H1 (cell line): Measurements from ENCODE around the gene MAGIX. TPM values are rescaled to one million over a fixed set of nuclear protein-coding genes. Genes with fewer than 3 reads are reported as not detected.

Experiments
- CTCF ChIA-PET: fragments of 300-600 bp; sonication (Branson Sonifier 250); formaldehyde crosslinking; loops from one replicate; lab custom pipeline; 2021; ENCODE audit not compliant: partially characterized antibody; lab: Charles Lee
- POLR2A ChIA-PET: fragments of 300-600 bp; sonication (Branson Sonifier 250); formaldehyde crosslinking; loops from one replicate; lab custom pipeline; 2021; ENCODE audit warnings: inconsistent platforms; ENCODE audit not compliant: partially characterized antibody; lab: Charles Lee
- DNase-seq, 2 experiments: peaks; one replicate each; pipeline versions ENCODE4 v3.0.0 to v3.0.0-alpha.2; 2010 to 2022; ENCODE audit warnings: low spot score in 2 of 2, low read depth in 1 of 2, mixed read lengths in 1 of 2
- FAIRE-seq: peaks from 2 replicates; lab custom pipeline; 2011; peaks lifted over from hg19 to GRCh38; lab: Jason Lieb, UNC
- H2AFZ ChIP-seq: 2 replicates; pipeline ENCODE4 v1.8.1; 2012; ENCODE audit warnings: low read length, inconsistent platforms
- H2AK5ac ChIP-seq: 2 replicates; pipeline ENCODE4 v1.6.1; 2013; ENCODE audit warnings: low read depth, low read length
- H2BK120ac ChIP-seq: replicated peaks from 2 replicates; pipeline ENCODE3; 2013; ENCODE audit warnings: low read depth, low read length, inconsistent platforms
- H2BK12ac ChIP-seq: 2 replicates; pipeline ENCODE4 v1.6.1; 2013; ENCODE audit warnings: low read depth, low read length
- H2BK15ac ChIP-seq: 2 replicates; pipeline ENCODE4 v1.6.1; 2013; ENCODE audit warnings: low read length
- H2BK20ac ChIP-seq: 2 replicates; pipeline ENCODE4 v1.6.1; 2013; ENCODE audit warnings: low read length
- H2BK5ac ChIP-seq: 2 replicates; pipeline ENCODE4 v1.6.1; 2013; ENCODE audit warnings: low read depth, low read length
- H3K14ac ChIP-seq: 2 replicates; pipeline ENCODE4 v1.6.1; 2013; ENCODE audit warnings: inconsistent platforms; ENCODE audit not compliant: insufficient read length
- H3K18ac ChIP-seq: 2 replicates; pipeline ENCODE4 v1.6.1; 2013; ENCODE audit warnings: low read length; ENCODE audit errors: extremely low read depth
- H3K23ac ChIP-seq: 2 replicates; pipeline ENCODE4 v1.6.1; 2013; ENCODE audit warnings: inconsistent platforms; ENCODE audit not compliant: insufficient read length
- H3K23me2 ChIP-seq: 2 replicates; pipeline ENCODE4 v1.6.1; 2013; ENCODE audit warnings: low read depth, low read length
- H3K27ac ChIP-seq: 2 replicates; pipeline ENCODE4 v1.6.1; 2011; ENCODE audit warnings: low read depth, low read length, inconsistent platforms
- H3K27me3 ChIP-seq, 4 experiments: replicated peaks in 1 of 4; 1 replicate in 1 of 4; 2 replicates in 3 of 4; pipeline versions ENCODE4 v1.6.1 to v1.8.1; 2011 to 2013; ENCODE audit warnings: low read length in 3 of 4, mild to moderate bottlenecking in 3 of 4, inconsistent platforms in 2 of 4, mixed read lengths in 2 of 4, moderate library complexity in 1 of 4; ENCODE audit not compliant: control insufficient read depth in 3 of 4, insufficient read depth in 3 of 4; ENCODE audit errors: extremely low read depth in 1 of 4
- H3K36me3 ChIP-seq, 4 experiments: 2 replicates each; pipeline versions ENCODE4 v1.6.1 to v1.8.1; 2011 to 2013; ENCODE audit warnings: mild to moderate bottlenecking in 4 of 4, low read length in 3 of 4, moderate library complexity in 2 of 4, control low read depth in 1 of 4, inconsistent platforms in 1 of 4; ENCODE audit not compliant: insufficient read depth in 4 of 4, control insufficient read depth in 2 of 4
- H3K4ac ChIP-seq: replicated peaks from 2 replicates; pipeline ENCODE3; 2013; ENCODE audit warnings: low read length, low read depth, mixed read lengths, inconsistent platforms; ENCODE audit not compliant: insufficient read length
- H3K4me1 ChIP-seq, 4 experiments: replicated peaks in 1 of 4; 1 replicate in 1 of 4; 2 replicates in 3 of 4; pipeline versions ENCODE4 v1.6.1 to v1.8.1; 2011 to 2013; ENCODE audit warnings: low read length in 3 of 4, inconsistent platforms in 2 of 4, mixed read lengths in 1 of 4; ENCODE audit not compliant: insufficient read depth in 4 of 4, control insufficient read depth in 3 of 4
- H3K4me2 ChIP-seq, 2 experiments: 2 replicates each; pipeline versions ENCODE4 v1.6.1 to v1.8.1; 2011 to 2013; ENCODE audit warnings: low read depth in 2 of 2, low read length in 2 of 2, control low read depth in 1 of 2, inconsistent platforms in 1 of 2, mild to moderate bottlenecking in 1 of 2; ENCODE audit not compliant: insufficient read depth in 1 of 2
- H3K4me3 ChIP-seq, 4 experiments: fragments of 200-600, 300-600 bp in 1 of 4; sonication (generic), shearing (Covaris generic), sonication (Bioruptor Twin) in 1 of 4; 2 replicates each; pipeline versions ENCODE4 v1.5.1 to v1.8.1; 2011 to 2016; ENCODE audit warnings: low read length in 4 of 4, low read depth in 3 of 4, control low read depth in 2 of 4, inconsistent platforms in 2 of 4, mild to moderate bottlenecking in 2 of 4, mixed read lengths in 1 of 4, moderate library complexity in 1 of 4; ENCODE audit not compliant: insufficient read depth in 2 of 4; ENCODE audit errors: extremely low read depth in 1 of 4
- H3K56ac ChIP-seq: replicated peaks from 2 replicates; pipeline ENCODE3; 2013; ENCODE audit warnings: low read depth, mild to moderate bottlenecking, mixed read lengths, low read length, inconsistent platforms; ENCODE audit not compliant: insufficient read length
- H3K79me1 ChIP-seq: 2 replicates; pipeline ENCODE4 v1.6.1; 2013; ENCODE audit warnings: low read depth, low read length, control low read depth
- H3K79me2 ChIP-seq, 2 experiments: 2 replicates each; pipeline versions ENCODE4 v1.6.1 to v1.8.1; 2012 to 2013; ENCODE audit warnings: low read length in 2 of 2, mild to moderate bottlenecking in 2 of 2, inconsistent platforms in 1 of 2; ENCODE audit not compliant: insufficient read depth in 2 of 2, control insufficient read depth in 1 of 2
- H3K9ac ChIP-seq, 4 experiments: replicated peaks in 1 of 4; 1 replicate in 1 of 4; 2 replicates in 3 of 4; pipeline versions ENCODE4 v1.6.1 to v1.8.1; 2011 to 2013; ENCODE audit warnings: low read depth in 3 of 4, low read length in 3 of 4, control low read depth in 2 of 4, mild to moderate bottlenecking in 2 of 4, moderate library complexity in 2 of 4, inconsistent platforms in 1 of 4; ENCODE audit errors: extremely low read depth in 1 of 4
- H3K9me3 ChIP-seq, 2 experiments: 2 replicates each; pipeline versions ENCODE4 v1.6.1 to v1.8.1; 2012 to 2013; ENCODE audit warnings: mild to moderate bottlenecking in 2 of 2, moderate library complexity in 2 of 2, control low read depth in 1 of 2, inconsistent platforms in 1 of 2, low read depth in 1 of 2, low read length in 1 of 2, mixed read lengths in 1 of 2; ENCODE audit not compliant: insufficient read depth in 2 of 2
- H4K20me1 ChIP-seq, 2 experiments: replicated peaks in 1 of 2; 2 replicates each; pipeline versions ENCODE3 to v1.8.1; 2011 to 2013; ENCODE audit warnings: inconsistent platforms in 2 of 2, low read length in 2 of 2, mild to moderate bottlenecking in 1 of 2; ENCODE audit not compliant: insufficient read depth in 2 of 2, control insufficient read depth in 1 of 2
- H4K5ac ChIP-seq: 2 replicates; pipeline ENCODE4 v1.6.1; 2013; ENCODE audit warnings: low read length, low read depth, mixed read lengths, inconsistent platforms; ENCODE audit not compliant: insufficient read length
- H4K8ac ChIP-seq: 2 replicates; pipeline ENCODE4 v1.8.0; 2013; ENCODE audit warnings: mild to moderate bottlenecking, moderate library complexity, low read length, inconsistent platforms; ENCODE audit not compliant: insufficient read depth; ENCODE audit errors: extremely low read depth
- H4K91ac ChIP-seq: replicated peaks from 2 replicates; pipeline ENCODE3; 2013; ENCODE audit warnings: low read length, mixed read lengths, inconsistent platforms; ENCODE audit not compliant: insufficient read length
- JUN ChIP-seq: IDR thresholded peaks from 2 replicates; pipeline ENCODE4 v1.6.1; 2011; ENCODE audit warnings: low read depth, mild to moderate bottlenecking, improper control_type of control experiment, low read length
- SP2 ChIP-seq: IDR thresholded peaks from 2 replicates; pipeline ENCODE4 v1.6.1; 2012; ENCODE audit warnings: mild to moderate bottlenecking, low read length, inconsistent platforms
- YY1 ChIP-seq: IDR thresholded peaks from 2 replicates; pipeline ENCODE4 v1.6.1; 2011; ENCODE audit warnings: low read depth, mild to moderate bottlenecking, low read length
- WGBS, 2 experiments: shearing (Covaris generic) in 1 of 2; methylation state at CpG; one replicate each; pipeline versions ENCODE4 v1.1.6 to v1.1.7; 2013 to 2015; ENCODE audit warnings: low lambda C conversion rate in 2 of 2, mixed read lengths in 2 of 2, inconsistent platforms in 1 of 2, low coverage in 1 of 2, missing lambda C conversion rate in 1 of 2; ENCODE audit not compliant: insufficient replicate concordance in 2 of 2, insufficient coverage in 1 of 2, insufficient read length in 1 of 2; ENCODE audit errors: extremely low coverage in 1 of 2, missing lambda C conversion rate in 1 of 2; 5-methylcytosine and 5-hydroxymethylcytosine counted together
- polyA plus RNA-seq, 7 experiments: library from polyadenylated mRNA; depleted of rRNA in 3 of 7; stranded (reverse) in 5 of 7; unstranded in 2 of 7; fragments of >200 nt in 5 of 7; fragments of 200-250 nt in 2 of 7; gene quantifications; 1 replicate in 5 of 7; 2 replicates in 1 of 7; 4 replicates in 1 of 7; pipeline versions ENCODE4 v1.2.1 to v1.2.3, GENCODE V29; 2011 to 2013; ENCODE audit warnings: missing spikeins in 2 of 7, mixed read lengths in 2 of 7
- total RNA-seq: library from RNA; stranded (reverse); fragmentation: NEBNext Ultra II Directional; extraction: Animal tissue kit (Norgen Biotek cat#: 25700); gene quantifications from 2 replicates; pipeline ENCODE4 v1.2.1, GENCODE V29; 2021

MAGIX gene
- total and polyA plus RNA-seq, 2 of the 8 experiments (the other 6 are each of a cell fraction or from before 2014, with no cell fraction given), result 0.37 to 1.1 TPM

DNA sequence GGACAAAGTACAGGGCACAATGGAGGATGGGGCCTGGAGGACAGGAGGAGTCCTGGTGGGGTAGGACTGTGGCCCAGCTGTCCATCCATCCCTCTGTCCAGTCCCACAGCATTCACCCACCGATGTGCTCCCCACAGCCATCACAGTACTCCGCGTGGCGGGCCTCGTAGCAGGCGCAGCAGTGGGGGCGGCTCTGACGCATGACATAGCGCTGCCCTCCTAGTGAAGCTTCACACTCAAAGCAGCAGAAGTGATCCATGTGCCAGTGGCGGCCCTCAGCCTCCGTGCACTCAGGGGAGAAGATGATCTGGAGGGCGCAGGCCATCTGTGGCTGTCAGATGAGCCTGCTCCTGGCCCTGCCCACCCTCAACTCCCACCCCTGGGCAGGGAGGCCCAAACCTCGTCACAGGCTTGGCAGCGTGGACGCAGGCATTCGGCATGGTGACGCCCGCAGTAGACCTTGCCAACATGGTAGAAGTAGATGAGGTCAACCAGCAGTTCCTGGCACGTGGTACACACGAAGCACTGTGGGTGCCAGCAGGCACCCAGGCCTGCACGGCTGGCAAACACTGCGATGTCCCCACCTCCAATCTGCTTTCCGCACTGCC is 15.4 kb downstream of the MAGIX start:
- Histone ChIP-seq H2AK5ac (no peak overlapping the region), H3K4me3 (no peak overlapping the region), H2BK15ac (no peak overlapping the region), H3K27ac (no peak overlapping the region), H3K4ac (no peak overlapping the region), H4K91ac (no peak overlapping the region), H3K56ac (no peak overlapping the region), H3K23me2 (no peaks in the 10 kb centered on the region), H3K14ac (no peak overlapping the region), H3K79me2 (no peaks in the 10 kb centered on the region), H4K8ac (no peak overlapping the region), H2BK120ac (no peak overlapping the region), H4K5ac (no peak overlapping the region), H3K36me3 (peaks cover 0 to 16% (median 4%) of the 10 kb centered on the region in 4 experiments; a peak in 5 of 8 replicates), H2AFZ (no peak overlapping the region), H3K27me3 (no peaks in the 10 kb centered on the region; a peak in 2 of 7 replicates), H2BK20ac (no peak overlapping the region), H2BK5ac (no peak overlapping the region), H3K18ac (no peak overlapping the region), H3K79me1 (no peaks in the 10 kb centered on the region), H3K4me1 (no peaks in the 10 kb centered on the region), H3K23ac (no peak overlapping the region), H3K4me2 (no peak overlapping the region), H4K20me1 (peaks cover 0 to 5% of the 10 kb centered on the region in 2 experiments), H3K9ac (no peak overlapping the region), H3K9me3 (no peaks in the 10 kb centered on the region), H2BK12ac (no peak overlapping the region)
- TF ChIP-seq JUN (no peak), SP2 (no peak), YY1 (no peak)
- DNase-seq (no peak), FAIRE-seq (no peak)
- ChIA-PET POLR2A (interaction anchor here (1.4 kb wide), 1 partner anchor 15 kb away, joined by 3 read pairs; no protein-coding TSS in a partner anchor), CTCF (interaction anchor here (1.5 kb wide), 1 partner anchor 35 kb away, joined by 6 read pairs; no protein-coding TSS in a partner anchor)
- WGBS, 2 experiments, result 96% methylated on average over 11 of the region's 23 CpGs; no CpG with 5 or more reads in 1 of the 2 experiments
